B cell (primary cell): ENCODE results near the gene AKT2.

ENCODE experiments used
- EZH2 ChIP-seq: IDR thresholded peaks from 2 replicates; pipeline ENCODE4 v1.6.1; 2012; ENCODE audit warnings: borderline replicate concordance, low read depth, mild to moderate bottlenecking, moderate library complexity, low read length; ENCODE audit not compliant: insufficient read depth, poor library complexity, severe bottlenecking
- TF ChIP-seq, protein P1 (sequence below): fragments of 200-600 bp; IDR thresholded peaks from one replicate; pipeline ENCODE4 v1.8.0; 2022; ENCODE audit warnings: antibody characterized with exemption, mild to moderate bottlenecking

DNA sequence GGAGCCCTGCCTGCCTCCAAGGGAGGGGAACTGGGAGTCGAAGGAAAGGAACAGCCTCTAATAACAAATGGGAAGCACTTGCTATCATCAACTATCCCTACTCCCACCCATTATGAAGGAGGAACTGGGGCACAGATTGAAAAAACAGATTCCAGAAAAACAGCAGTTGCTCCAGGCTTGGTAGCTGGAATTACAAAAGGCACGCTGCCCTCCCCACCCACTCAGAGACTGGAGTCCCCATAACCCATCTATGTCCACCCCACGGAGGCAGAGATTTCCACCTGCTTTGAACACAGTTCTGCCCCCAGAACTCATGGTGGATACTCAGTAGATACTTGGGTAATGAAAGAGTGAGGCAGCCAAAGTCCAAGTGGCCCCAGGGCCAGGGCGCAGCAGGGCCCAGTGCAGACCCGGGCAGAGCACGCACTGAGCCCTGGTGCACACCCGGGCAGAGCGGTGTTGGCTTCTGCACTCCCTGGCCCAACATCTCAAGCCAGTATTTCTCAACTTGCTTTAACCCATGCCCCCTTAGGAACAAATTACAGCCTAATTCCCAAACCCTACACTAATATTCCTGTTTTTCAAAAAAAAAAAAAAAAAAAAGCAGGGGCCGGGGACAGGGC is 39.5 kb downstream of the AKT2 start:
- TF ChIP-seq, protein P1, sequence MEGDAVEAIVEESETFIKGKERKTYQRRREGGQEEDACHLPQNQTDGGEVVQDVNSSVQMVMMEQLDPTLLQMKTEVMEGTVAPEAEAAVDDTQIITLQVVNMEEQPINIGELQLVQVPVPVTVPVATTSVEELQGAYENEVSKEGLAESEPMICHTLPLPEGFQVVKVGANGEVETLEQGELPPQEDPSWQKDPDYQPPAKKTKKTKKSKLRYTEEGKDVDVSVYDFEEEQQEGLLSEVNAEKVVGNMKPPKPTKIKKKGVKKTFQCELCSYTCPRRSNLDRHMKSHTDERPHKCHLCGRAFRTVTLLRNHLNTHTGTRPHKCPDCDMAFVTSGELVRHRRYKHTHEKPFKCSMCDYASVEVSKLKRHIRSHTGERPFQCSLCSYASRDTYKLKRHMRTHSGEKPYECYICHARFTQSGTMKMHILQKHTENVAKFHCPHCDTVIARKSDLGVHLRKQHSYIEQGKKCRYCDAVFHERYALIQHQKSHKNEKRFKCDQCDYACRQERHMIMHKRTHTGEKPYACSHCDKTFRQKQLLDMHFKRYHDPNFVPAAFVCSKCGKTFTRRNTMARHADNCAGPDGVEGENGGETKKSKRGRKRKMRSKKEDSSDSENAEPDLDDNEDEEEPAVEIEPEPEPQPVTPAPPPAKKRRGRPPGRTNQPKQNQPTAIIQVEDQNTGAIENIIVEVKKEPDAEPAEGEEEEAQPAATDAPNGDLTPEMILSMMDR, result no peak
- TF ChIP-seq EZH2, result no peak
